Natural killer cell (primary cell): ENCODE measurements around the gene PRKN. TPM values are rescaled to one million over a fixed set of nuclear protein-coding genes. Genes with fewer than 3 reads are reported as not detected.

ENCODE experiments used
- ATAC-seq, 3 donors: fragments of 150-1000 bp in 2 of 3; fragments of 200-7000 bp in 1 of 3; cut with Tn5 transposase; 1 replicate in 1 of 3; 2 replicates in 2 of 3; pipeline ENCODE4 v1.10.0; 2021; ENCODE audit warnings: mild to moderate bottlenecking in 2 of 3, moderate library complexity in 2 of 3
- DNase-seq, 2 donors: peaks; one replicate each; pipeline versions ENCODE4 v3.0.0 to v3.0.0-alpha.2; 2013 to 2021; ENCODE audit warnings: mixed read lengths in 1 of 2
- H3K27ac ChIP-seq: one replicate; pipeline ENCODE4 v1.5.1; 2013; ENCODE audit warnings: mild to moderate bottlenecking, low read length
- H3K27me3 ChIP-seq: one replicate; pipeline ENCODE4 v1.6.1; 2013; ENCODE audit warnings: low read length; ENCODE audit not compliant: control insufficient read depth, insufficient read depth
- H3K36me3 ChIP-seq: one replicate; pipeline ENCODE4 v1.6.1; 2013; ENCODE audit warnings: low read length; ENCODE audit not compliant: control insufficient read depth, insufficient read depth
- H3K4me1 ChIP-seq: one replicate; pipeline ENCODE4 v1.6.1; 2013; ENCODE audit warnings: low read length; ENCODE audit not compliant: control insufficient read depth, insufficient read depth
- H3K4me3 ChIP-seq: one replicate; pipeline ENCODE4 v1.5.1; 2013; ENCODE audit warnings: low read length
- H3K9me3 ChIP-seq: one replicate; pipeline ENCODE4 v1.6.1; 2013; ENCODE audit warnings: low read length; ENCODE audit not compliant: control insufficient read depth, insufficient read depth
- H3K27ac Mint-ChIP-seq, 2 donors: one replicate each; pipeline ENCODE4 v1.8.0; 2022; ENCODE audit warnings: mild to moderate bottlenecking in 2 of 2, mixed read lengths in 2 of 2, moderate library complexity in 1 of 2
- H3K27me3 Mint-ChIP-seq, 2 donors: one replicate each; pipeline ENCODE4 v1.8.0; 2022; ENCODE audit warnings: low read depth in 2 of 2, mixed read lengths in 2 of 2
- H3K36me3 Mint-ChIP-seq: one replicate; pipeline ENCODE4 v1.8.0; 2022; ENCODE audit warnings: mixed read lengths
- H3K4me1 Mint-ChIP-seq, 2 donors: one replicate each; pipeline ENCODE4 v1.8.0; 2022; ENCODE audit warnings: mixed read lengths in 2 of 2
- H3K4me3 Mint-ChIP-seq: one replicate; pipeline ENCODE4 v1.8.0; 2022; ENCODE audit warnings: mild to moderate bottlenecking, moderate library complexity, mixed read lengths
- H3K9me3 Mint-ChIP-seq, 2 donors: one replicate each; pipeline ENCODE4 v1.8.0; 2022; ENCODE audit warnings: mixed read lengths in 2 of 2
- CTCF ChIP-seq: fragments of 200-600 bp; IDR thresholded peaks from one replicate; pipeline ENCODE4 v1.8.0; 2022; ENCODE audit warnings: antibody characterized with exemption
- WGBS: methylation state at CpG from one replicate; pipeline ENCODE4 v1.1.7; 2013; ENCODE audit warnings: missing lambda C conversion rate; ENCODE audit not compliant: insufficient coverage; 5-methylcytosine and 5-hydroxymethylcytosine counted together
- intact Hi-C: fragments of 100-400 bp; cut with micrococcal nuclease; formaldehyde crosslinking; loops from one replicate; pipeline ENCODE4 v1.14.2; 2022
- total RNA-seq, 4 donors: library from RNA; stranded (reverse); fragments of 120-200 nt in 1 of 4; gene quantifications; one replicate each; pipeline versions ENCODE4 v1.2.3 to v1.2.4, GENCODE V29; 2013 to 2022

Gene PRKN
- total RNA-seq, 3 donors from 2014 or later (not counting 1 experiment from before 2014, with no cell fraction given), result 1.4 to 1.9 (median 1.9) TPM

DNA sequence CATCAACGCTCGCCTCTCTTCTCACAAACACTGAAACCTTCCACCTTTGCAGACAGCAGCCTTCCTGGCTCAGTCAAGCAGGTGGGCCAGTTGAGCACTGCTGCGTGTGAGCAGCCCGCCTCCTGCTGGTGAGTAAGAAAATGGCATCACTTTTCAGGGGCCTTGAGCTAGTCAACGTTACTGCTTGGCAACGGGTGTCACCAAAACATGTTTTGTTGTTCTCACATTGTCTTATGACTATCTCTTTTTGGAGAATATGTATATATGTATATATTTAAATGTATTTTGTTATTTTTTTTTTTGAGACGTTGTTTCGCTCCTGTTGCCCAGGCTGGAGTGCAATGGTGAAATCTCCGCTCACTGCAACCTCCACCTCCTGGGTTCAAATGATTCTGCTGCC is 1356.7 kb downstream of the PRKN start:
- peak; percentile 95 for TF ChIP-seq CTCF
- H3K4me3 Mint-ChIP-seq, result no peak overlapping the region
- no peaks in the 10 kb centered on the region for H3K9me3 ChIP-seq
- intact Hi-C loops, result loop anchor here (1.0 to 5.0 kb wide), 4 partner anchors 128 to 379 kb away; partner anchors contain the start of gene MAP3K4
- ATAC-seq (peak; percentile 86 to 92 (median 90)), DNase-seq (peak; percentile 70 to 84)
- H3K4me1 Mint-ChIP-seq, result peaks cover 0 to 5% of the 10 kb centered on the region in 2 donors
- no peak overlapping the region for H3K4me3 ChIP-seq
- no peak overlapping the region for H3K27ac ChIP-seq
- no peaks in the 10 kb centered on the region for H3K36me3 Mint-ChIP-seq
- H3K4me1 ChIP-seq, result peaks cover 2% of the 10 kb centered on the region
- H3K27ac Mint-ChIP-seq, result peak overlapping the region in 1 of 2 donors; percentile 55
- H3K9me3 Mint-ChIP-seq, result no peaks in the 10 kb centered on the region
- WGBS, result 34% methylated on average over 9 of the region's 9 CpGs
- no peaks in the 10 kb centered on the region for H3K36me3 ChIP-seq
- H3K27me3 Mint-ChIP-seq, result no peaks in the 10 kb centered on the region
- no peaks in the 10 kb centered on the region for H3K27me3 ChIP-seq

DNA sequence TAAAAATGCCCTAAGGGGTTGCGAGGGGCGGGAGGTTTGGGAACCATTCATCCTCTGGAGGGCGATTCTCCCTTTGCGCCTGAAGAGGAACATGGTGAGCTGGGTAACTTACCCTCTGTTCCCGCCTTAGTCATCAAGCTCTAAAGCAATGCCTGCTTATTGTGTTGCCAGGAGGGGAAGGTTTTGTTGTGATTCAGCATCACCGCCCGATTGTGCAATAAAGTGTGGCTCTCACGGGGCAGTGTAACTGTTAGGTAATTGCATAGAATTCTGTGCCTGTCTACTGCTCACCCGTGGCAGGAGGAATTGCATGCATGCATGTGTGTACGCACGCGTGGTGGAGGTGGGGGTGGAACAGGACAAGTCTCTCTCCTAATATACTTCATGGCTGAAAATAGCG is 1358.2 kb downstream of the PRKN start:
- Mint-ChIP-seq H3K27ac (peak overlapping the region in 1 of 2 donors; percentile 77), H3K36me3 (no peaks in the 10 kb centered on the region), H3K27me3 (no peaks in the 10 kb centered on the region), H3K4me3 (no peak overlapping the region), H3K9me3 (no peaks in the 10 kb centered on the region), H3K4me1 (peaks cover 0 to 5% of the 10 kb centered on the region in 2 donors)
- no peak overlapping the region for H3K27ac ChIP-seq
- 86% methylated on average over 9 of the region's 13 CpGs for WGBS
- intact Hi-C loops, result no loop called here
- no peak overlapping the region for H3K4me3 ChIP-seq
- ATAC-seq (no peak), DNase-seq (peak in 1 of 2 donors; percentile 15)
- H3K9me3 ChIP-seq, result no peaks in the 10 kb centered on the region
- TF ChIP-seq CTCF, result no peak
- no peaks in the 10 kb centered on the region for H3K27me3 ChIP-seq
- H3K4me1 ChIP-seq, result peaks cover 2% of the 10 kb centered on the region
- no peaks in the 10 kb centered on the region for H3K36me3 ChIP-seq

GRCh38 chr6:161368514-161368913 is 1359.1 kb downstream of the PRKN start:
- intact Hi-C loops, result no loop called here
- no peak for TF ChIP-seq CTCF
- Mint-ChIP-seq H3K27ac (peak overlapping the region in 1 of 2 donors; percentile 77), H3K9me3 (no peaks in the 10 kb centered on the region), H3K36me3 (peaks cover 2% of the 10 kb centered on the region), H3K27me3 (no peaks in the 10 kb centered on the region), H3K4me3 (no peak overlapping the region), H3K4me1 (peaks cover 0 to 5% of the 10 kb centered on the region in 2 donors)
- 89% methylated on average over 7 of the region's 7 CpGs for WGBS
- ATAC-seq (no peak), DNase-seq (no peak)
- no peaks in the 10 kb centered on the region for H3K4me1 ChIP-seq
- no peaks in the 10 kb centered on the region for H3K9me3 ChIP-seq
- H3K27ac ChIP-seq, result no peak overlapping the region
- H3K36me3 ChIP-seq, result no peaks in the 10 kb centered on the region
- H3K4me3 ChIP-seq, result no peak overlapping the region
- no peaks in the 10 kb centered on the region for H3K27me3 ChIP-seq

GRCh38 chr6:161367472-161367871 is 1360.1 kb downstream of the PRKN start:
- H3K36me3 ChIP-seq, result no peaks in the 10 kb centered on the region
- no peak for DNase-seq
- H3K9me3 ChIP-seq, result peaks cover 3% of the 10 kb centered on the region
- H3K27me3 Mint-ChIP-seq, result no peaks in the 10 kb centered on the region
- TF ChIP-seq CTCF, result no peak
- H3K27ac ChIP-seq, result no peak overlapping the region
- no peak overlapping the region for H3K4me3 ChIP-seq
- 90% methylated on average over 12 of the region's 12 CpGs for WGBS
- peaks cover 0 to 5% of the 10 kb centered on the region in 2 donors for H3K4me1 Mint-ChIP-seq
- no peak for ATAC-seq
- H3K4me1 ChIP-seq, result no peaks in the 10 kb centered on the region
- intact Hi-C loops, result no loop called here
- H3K27me3 ChIP-seq, result no peaks in the 10 kb centered on the region
- no peak overlapping the region for H3K27ac Mint-ChIP-seq
- peaks cover 3 to 4% of the 10 kb centered on the region in 2 donors for H3K9me3 Mint-ChIP-seq
- peaks cover 7% of the 10 kb centered on the region for H3K36me3 Mint-ChIP-seq
- no peak overlapping the region for H3K4me3 Mint-ChIP-seq
